Measurements from ENCODE around the gene NUDT12. TPM values are rescaled to one million over a fixed set of nuclear protein-coding genes. Genes with fewer than 3 reads are reported as not detected.

Gene NUDT12
- total RNA-seq, 1 experiment from 2014 or later, result 12.9 TPM

DNA sequence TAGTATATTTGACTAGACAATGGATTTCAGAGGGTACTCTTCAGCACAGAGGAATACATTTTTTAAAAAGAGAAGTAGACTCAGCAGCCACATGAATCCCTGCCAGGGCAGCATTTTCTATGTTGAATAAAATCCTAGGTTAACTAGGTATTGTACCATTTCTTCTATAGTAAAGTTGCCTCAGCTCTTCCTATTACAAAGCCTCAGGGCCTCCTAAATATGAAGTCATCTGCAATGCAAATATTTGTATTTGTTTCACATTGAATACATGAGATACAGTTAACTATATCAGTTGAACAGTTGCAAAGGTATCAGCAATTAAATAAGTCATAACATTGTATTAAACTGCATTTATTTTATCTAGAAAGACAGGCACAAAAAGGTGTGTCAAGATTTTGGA lies 59.5 kb downstream of the NUDT12 start:
- no TSS peak for BruUV-seq (replicated peaks)
- H3K9me3 ChIP-seq (ENCODE audit: insufficient read depth, low read depth), result peaks cover 19% of the 10 kb centered on the region
- H2AFZ ChIP-seq, result no peak overlapping the region
- H3K9me2 ChIP-seq (ENCODE audit: insufficient read depth), result no peaks in the 10 kb centered on the region
- no peaks in the 10 kb centered on the region for H3K79me2 ChIP-seq (ENCODE audit: low read depth)
- no peak overlapping the region for H3K27ac ChIP-seq
- CTCF ChIA-PET, result no interaction called here
- no peak overlapping the region for H3K4me3 ChIP-seq
- H4K20me1 ChIP-seq (ENCODE audit: insufficient read depth), result no peaks in the 10 kb centered on the region
- TF ChIP-seq, protein P1, sequence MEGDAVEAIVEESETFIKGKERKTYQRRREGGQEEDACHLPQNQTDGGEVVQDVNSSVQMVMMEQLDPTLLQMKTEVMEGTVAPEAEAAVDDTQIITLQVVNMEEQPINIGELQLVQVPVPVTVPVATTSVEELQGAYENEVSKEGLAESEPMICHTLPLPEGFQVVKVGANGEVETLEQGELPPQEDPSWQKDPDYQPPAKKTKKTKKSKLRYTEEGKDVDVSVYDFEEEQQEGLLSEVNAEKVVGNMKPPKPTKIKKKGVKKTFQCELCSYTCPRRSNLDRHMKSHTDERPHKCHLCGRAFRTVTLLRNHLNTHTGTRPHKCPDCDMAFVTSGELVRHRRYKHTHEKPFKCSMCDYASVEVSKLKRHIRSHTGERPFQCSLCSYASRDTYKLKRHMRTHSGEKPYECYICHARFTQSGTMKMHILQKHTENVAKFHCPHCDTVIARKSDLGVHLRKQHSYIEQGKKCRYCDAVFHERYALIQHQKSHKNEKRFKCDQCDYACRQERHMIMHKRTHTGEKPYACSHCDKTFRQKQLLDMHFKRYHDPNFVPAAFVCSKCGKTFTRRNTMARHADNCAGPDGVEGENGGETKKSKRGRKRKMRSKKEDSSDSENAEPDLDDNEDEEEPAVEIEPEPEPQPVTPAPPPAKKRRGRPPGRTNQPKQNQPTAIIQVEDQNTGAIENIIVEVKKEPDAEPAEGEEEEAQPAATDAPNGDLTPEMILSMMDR (conservative IDR thresholded peaks at IDR 0.05), result no peak
- no peak for TF ChIP-seq EZH2 (IDR thresholded peaks at IDR 0.05; ENCODE audit: low read depth)
- H3K4me1 ChIP-seq (replicated peaks; ENCODE audit: insufficient read depth), result peaks cover 4% of the 10 kb centered on the region; the same call in 1 of the 2 replicates
- no peaks in the 10 kb centered on the region for H3K36me3 ChIP-seq (ENCODE audit: low read depth)
- intact Hi-C loops (cut with micrococcal nuclease; ENCODE audit: unreplicated experiment), result no loop called here
- peaks cover 6% of the 10 kb centered on the region; the same call in 1 of the 2 replicates for H3F3A ChIP-seq (ENCODE audit: insufficient read depth, low read depth)
- no peak for DNase-seq
- POLR2A ChIA-PET (ENCODE audit: unreplicated experiment), result no interaction called here
- H3K27me3 ChIP-seq (ENCODE audit: insufficient read depth, low read depth), result no peaks in the 10 kb centered on the region
- H3K4me2 ChIP-seq, result no peak overlapping the region

DNA sequence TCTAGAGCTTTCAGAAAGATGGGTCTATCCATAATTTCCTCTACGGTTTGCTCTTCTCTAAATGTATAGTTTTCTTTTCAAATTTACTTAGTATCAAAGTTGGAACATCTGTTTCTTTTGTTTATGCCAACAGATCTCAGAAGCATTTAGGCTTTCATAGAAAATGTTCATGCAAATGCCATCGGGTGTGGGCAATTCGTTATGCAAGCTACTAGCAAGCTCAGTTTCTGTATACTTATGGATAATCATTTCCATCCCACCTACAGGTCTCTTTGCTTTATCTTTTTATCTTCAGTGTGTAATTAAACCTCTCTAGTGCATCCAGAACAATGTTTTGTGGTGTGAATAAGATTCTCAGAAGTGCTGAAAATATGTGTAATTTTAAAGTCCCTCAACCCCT lies 59.9 kb downstream of the NUDT12 start:
- BruUV-seq (replicated peaks), result no TSS peak
- DNase-seq, result no peak

More for the DNA sequence above, 59.9 kb downstream of the NUDT12 start:
- Histone ChIP-seq H3K4me3 (no peak overlapping the region), H3K27me3 (ENCODE audit: insufficient read depth, low read depth) (no peaks in the 10 kb centered on the region), H3K9me3 (ENCODE audit: insufficient read depth, low read depth) (peaks cover 19% of the 10 kb centered on the region), H3F3A (ENCODE audit: insufficient read depth, low read depth) (peaks cover 6% of the 10 kb centered on the region; the same call in 1 of the 2 replicates), H3K9me2 (ENCODE audit: insufficient read depth) (no peaks in the 10 kb centered on the region), H3K79me2 (ENCODE audit: low read depth) (no peaks in the 10 kb centered on the region), H3K4me1 (replicated peaks; ENCODE audit: insufficient read depth) (peaks cover 4% of the 10 kb centered on the region; the same call in 1 of the 2 replicates), H2AFZ (no peak overlapping the region), H3K36me3 (ENCODE audit: low read depth) (no peaks in the 10 kb centered on the region), H3K27ac (no peak overlapping the region), H3K4me2 (no peak overlapping the region), H4K20me1 (ENCODE audit: insufficient read depth) (no peaks in the 10 kb centered on the region)
- CTCF ChIA-PET, result no interaction called here
- TF ChIP-seq EZH2 (IDR thresholded peaks at IDR 0.05; ENCODE audit: low read depth), result no peak
- TF ChIP-seq, protein P1 (conservative IDR thresholded peaks at IDR 0.05), result no peak
- intact Hi-C loops (cut with micrococcal nuclease; ENCODE audit: unreplicated experiment), result no loop called here
- POLR2A ChIA-PET (ENCODE audit: unreplicated experiment), result no interaction called here
